H1 (cell line): Measurements from ENCODE around the gene WASL. TPM values are rescaled to one million over a fixed set of nuclear protein-coding genes. Genes with fewer than 3 reads are reported as not detected.

Experiments used
- POU5F1 ChIP-seq: IDR thresholded peaks from 2 replicates; pipeline ENCODE4 v1.6.1; 2011; ENCODE audit warnings: low read depth, mild to moderate bottlenecking, low read length, moderate library complexity
- RXRA ChIP-seq: IDR thresholded peaks from 2 replicates; pipeline ENCODE4 v1.6.1; 2011; ENCODE audit warnings: low read depth, mild to moderate bottlenecking, low read length, moderate library complexity; ENCODE audit not compliant: insufficient read depth
- USF2 ChIP-seq: IDR thresholded peaks from 2 replicates; pipeline ENCODE4 v1.6.1; 2011; ENCODE audit warnings: low read length, improper control_type of control experiment
- YY1 ChIP-seq: IDR thresholded peaks from 2 replicates; pipeline ENCODE4 v1.6.1; 2011; ENCODE audit warnings: low read depth, mild to moderate bottlenecking, low read length
- polyA plus RNA-seq, 7 experiments: library from polyadenylated mRNA; depleted of rRNA in 3 of 7; stranded (reverse) in 5 of 7; unstranded in 2 of 7; fragments of >200 nt in 5 of 7; fragments of 200-250 nt in 2 of 7; gene quantifications; 1 replicate in 5 of 7; 2 replicates in 1 of 7; 4 replicates in 1 of 7; pipeline versions ENCODE4 v1.2.1 to v1.2.3, GENCODE V29; 2011 to 2013; ENCODE audit warnings: missing spikeins in 2 of 7, mixed read lengths in 2 of 7
- total RNA-seq: library from RNA; stranded (reverse); fragmentation: NEBNext Ultra II Directional; extraction: Animal tissue kit (Norgen Biotek cat#: 25700); gene quantifications from 2 replicates; pipeline ENCODE4 v1.2.1, GENCODE V29; 2021

The WASL gene
- total and polyA plus RNA-seq, 2 of the 8 experiments (the other 6 are each of a cell fraction or from before 2014, with no cell fraction given): 7.7 to 38.9 TPM

- TF ChIP-seq USF2 (no peak), YY1 (no peak), RXRA (no peak), POU5F1 (no peak)
These were observed 4.4 kb downstream of the WASL start (continued) for GRCh38 chr7:123744416-123744815.
